ENCODE results near the gene SPOCD1.

SPOCD1 gene

GRCh38 chr1:31809698-31810097 lies 6.1 kb downstream of the SPOCD1 start:
- no peak for TF ChIP-seq CTCF (IDR thresholded peaks at IDR 0.05; ENCODE audit: low read length, missing control alignments)
- no peak for DNase-seq (ENCODE audit: low read depth)
- H3K4me3 ChIP-seq (replicated peaks; ENCODE audit: low read depth, low read length): no peak overlapping the region

DNA sequence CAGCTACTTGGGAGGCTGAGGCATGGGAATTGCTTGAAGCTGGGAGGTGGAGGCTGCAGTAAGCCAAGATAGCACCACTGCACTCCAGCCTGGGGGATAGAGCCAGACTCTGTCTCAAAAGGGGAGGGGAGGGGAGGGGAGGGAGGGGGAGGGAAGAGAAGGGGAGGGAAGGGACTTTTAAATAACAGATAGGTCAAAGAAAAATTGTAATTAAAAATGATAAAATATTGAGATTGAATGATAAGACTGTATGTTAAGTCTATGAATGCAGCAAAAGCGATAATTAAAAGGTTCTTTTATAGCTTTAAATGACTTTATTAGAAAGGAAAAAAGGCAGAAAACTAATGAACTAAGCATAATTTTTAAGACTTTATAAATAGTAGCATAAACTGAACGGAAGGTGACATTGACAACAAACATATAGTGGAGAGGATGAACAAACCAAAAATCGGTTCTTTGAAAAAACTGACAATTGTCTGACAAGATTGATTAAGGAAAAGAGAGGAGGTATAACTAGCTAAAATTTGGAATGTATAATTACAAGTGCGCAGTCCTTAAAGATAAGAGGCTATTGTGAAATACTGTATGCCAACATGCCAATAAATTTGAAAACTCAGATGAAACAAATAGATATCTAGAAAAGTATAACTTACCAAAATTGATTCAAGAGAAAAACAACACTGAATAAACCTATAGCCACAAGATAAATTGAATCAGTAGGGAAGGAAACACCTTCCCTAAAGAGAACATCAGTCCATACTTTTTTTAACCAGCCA lies 8.4 kb downstream of the SPOCD1 start:
- H3K4me3 ChIP-seq (replicated peaks; ENCODE audit: low read depth, low read length): no peak overlapping the region
- no peak for TF ChIP-seq CTCF (IDR thresholded peaks at IDR 0.05; ENCODE audit: low read length, missing control alignments)
- no peak for DNase-seq (ENCODE audit: low read depth)

GRCh38 chr1:31805318-31805717 lies 10.5 kb downstream of the SPOCD1 start:
- no peak for TF ChIP-seq CTCF (IDR thresholded peaks at IDR 0.05; ENCODE audit: low read length, missing control alignments)
- H3K4me3 ChIP-seq (replicated peaks; ENCODE audit: low read depth, low read length): no peak overlapping the region
- no peak for DNase-seq (ENCODE audit: low read depth)

DNA sequence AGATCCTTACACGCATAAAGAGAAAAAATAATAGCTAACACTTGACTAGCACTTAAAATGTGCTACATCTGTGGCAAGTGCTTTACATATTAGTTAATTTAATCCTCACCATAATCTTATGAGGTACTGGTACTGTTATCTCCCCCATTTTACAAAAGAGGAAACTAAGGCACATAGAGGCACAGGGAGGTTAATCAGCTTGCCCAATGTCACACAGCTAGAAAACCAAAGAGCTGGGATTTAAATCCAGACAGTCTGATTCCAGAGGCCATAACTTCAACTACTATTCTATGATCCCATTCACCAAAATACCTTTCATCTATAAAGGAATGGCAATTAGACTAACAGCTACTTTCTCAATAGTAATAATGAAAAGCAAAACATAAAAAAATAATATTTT lies 11.7 kb downstream of the SPOCD1 start:
- no peak overlapping the region for H3K4me3 ChIP-seq (replicated peaks; ENCODE audit: low read depth, low read length)
- no peak for TF ChIP-seq CTCF (IDR thresholded peaks at IDR 0.05; ENCODE audit: low read length, missing control alignments)
- DNase-seq (ENCODE audit: low read depth): no peak

DNA sequence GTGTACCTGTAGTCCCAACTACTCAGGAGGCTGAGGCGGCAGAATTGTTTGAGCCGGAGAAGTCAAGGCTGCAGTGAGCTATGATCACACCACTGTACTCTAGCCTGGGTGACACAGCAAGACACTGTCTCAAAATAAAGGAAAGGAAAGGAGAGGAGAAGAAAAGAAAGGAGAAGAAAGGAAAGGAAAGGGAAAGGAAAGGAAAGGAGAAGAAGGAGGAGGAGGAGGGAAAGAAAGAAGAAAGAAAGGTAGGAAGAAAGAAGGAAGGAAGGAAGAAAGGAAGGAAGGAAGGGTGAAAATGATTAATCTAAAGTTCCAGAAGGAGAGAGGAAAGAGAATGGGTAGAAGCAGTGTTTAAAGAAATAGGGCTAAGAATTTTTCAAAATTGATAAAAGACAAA lies 12.2 kb downstream of the SPOCD1 start:
- H3K4me3 ChIP-seq (replicated peaks; ENCODE audit: low read depth, low read length): no peak overlapping the region
- DNase-seq (ENCODE audit: low read depth): no peak
- TF ChIP-seq CTCF (IDR thresholded peaks at IDR 0.05; ENCODE audit: low read length, missing control alignments): no peak

DNA sequence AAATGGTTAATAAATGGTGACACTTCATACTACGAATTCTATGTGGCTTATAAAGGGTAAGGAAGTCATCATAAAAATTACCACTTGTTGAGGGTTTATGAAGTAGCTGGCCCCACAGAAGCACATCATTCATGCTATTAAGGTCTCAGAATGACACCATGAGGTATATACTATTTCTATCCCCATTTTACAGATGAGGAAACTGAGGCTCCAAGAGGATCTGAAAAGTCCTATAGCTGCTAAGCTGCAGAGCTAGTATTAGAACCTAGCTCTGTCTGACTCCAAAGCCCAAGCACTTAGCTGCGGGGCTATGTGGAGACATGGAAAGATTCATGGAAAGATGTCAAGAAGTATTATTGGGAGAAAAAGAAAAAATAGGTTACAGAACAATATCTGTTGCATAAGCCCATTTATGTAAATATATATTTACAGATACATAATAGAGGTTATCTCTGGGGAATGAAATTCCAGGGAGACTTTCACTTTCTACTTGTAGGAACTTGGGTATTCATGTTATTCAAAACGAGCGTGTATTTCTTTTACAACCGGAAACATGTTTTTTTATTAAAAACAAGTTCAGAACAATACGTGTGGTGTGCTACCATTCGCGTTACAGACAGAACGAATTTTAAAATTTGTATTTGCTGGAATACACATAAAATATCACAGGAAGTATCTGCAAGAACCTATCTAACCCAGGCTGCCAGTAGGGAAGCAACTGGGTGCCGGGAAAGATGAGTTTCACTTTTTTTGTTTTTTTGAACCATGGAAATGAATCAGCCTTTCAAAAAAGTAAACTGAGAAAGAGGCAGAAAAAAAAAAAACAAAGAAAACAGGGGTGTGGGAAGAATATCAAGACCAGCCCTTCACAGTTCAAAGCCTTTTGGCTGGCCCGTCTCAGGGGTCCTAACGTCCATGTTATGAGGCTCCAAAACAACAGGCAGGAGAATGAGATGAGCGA lies 13.4 kb downstream of the SPOCD1 start:
- TF ChIP-seq CTCF (IDR thresholded peaks at IDR 0.05; ENCODE audit: low read length, missing control alignments): no peak
- H3K4me3 ChIP-seq (replicated peaks; ENCODE audit: low read depth, low read length): no peak overlapping the region
- DNase-seq (ENCODE audit: low read depth): no peak
